Gastrocnemius medialis (tissue), 4 donors: ENCODE data around the gene ASB16. TPM values are rescaled to one million over a fixed set of nuclear protein-coding genes. Genes with fewer than 3 reads are reported as not detected.

ENCODE experiments used
- ATAC-seq, 2 donors: fragments of 150-250 bp; one replicate each; pipeline ENCODE4 v1.9.1; 2016
- DNase-seq, 2 donors: peaks; one replicate each; pipeline ENCODE4 v3.0.0-alpha.2; 2019
- H3K27ac ChIP-seq, 4 donors: fragments of 200-600 bp; sonication (generic); 1 replicate in 1 of 4; 2 replicates in 3 of 4; pipeline ENCODE4 v1.5.1; 2016 to 2018; ENCODE audit warnings: mild to moderate bottlenecking in 2 of 4, moderate library complexity in 1 of 4
- H3K27me3 ChIP-seq, 3 donors: fragments of 200-600 bp; sonication (generic) in 2 of 3; 1 replicate in 1 of 3; 2 replicates in 2 of 3; pipeline versions ENCODE4 v1.5.1 to v1.6.0; 2016 to 2019; ENCODE audit warnings: mild to moderate bottlenecking in 1 of 3, moderate library complexity in 1 of 3
- H3K36me3 ChIP-seq, 2 donors: fragments of 200-600 bp; sonication (generic) in 1 of 2; one replicate each; pipeline ENCODE4 v1.5.1; 2017 to 2018
- H3K4me1 ChIP-seq, 2 donors: fragments of 200-600 bp; sonication (generic) in 1 of 2; one replicate each; pipeline ENCODE4 v1.5.1; 2016 to 2017; ENCODE audit warnings: mild to moderate bottlenecking in 2 of 2
- H3K4me3 ChIP-seq, 4 donors: fragments of 200-600 bp; sonication (generic) in 3 of 4; 1 replicate in 1 of 4; 2 replicates in 3 of 4; pipeline ENCODE4 v1.5.1; 2016 to 2019; ENCODE audit warnings: mild to moderate bottlenecking in 2 of 4
- H3K9me3 ChIP-seq, 3 donors: fragments of 200-600 bp; sonication (generic) in 2 of 3; 1 replicate in 1 of 3; 2 replicates in 2 of 3; pipeline ENCODE4 v1.5.1; 2016 to 2019
- CTCF ChIP-seq, 5 experiments: fragments of 450-650 bp in 3 of 5; fragments of 200-600 bp in 2 of 5; sonication (generic) in 2 of 5; IDR thresholded peaks in 4 of 5; conservative IDR thresholded peaks in 1 of 5; 1 replicate in 4 of 5; 2 replicates in 1 of 5; pipeline ENCODE4 v1.5.1; 2016 to 2019; ENCODE audit warnings: antibody characterized with exemption in 5 of 5, mild to moderate bottlenecking in 3 of 5, moderate library complexity in 3 of 5
- POLR2A ChIP-seq, 2 donors: fragments of 450-650 bp; IDR thresholded peaks; one replicate each; pipeline ENCODE4 v1.6.1; 2017; ENCODE audit warnings: antibody characterized with exemption in 2 of 2, mild to moderate bottlenecking in 2 of 2, moderate library complexity in 2 of 2
- in situ Hi-C, 4 donors: fragments of 200-750 bp; cut with MboI; loops; one replicate each; pipeline versions ENCODE4 v1.15.0 to v1.8.0; 2017; ENCODE audit warnings: low sequenced_read_pairs in 4 of 4
- intact Hi-C: fragments of 100-400 bp; cut with DNase I; formaldehyde crosslinking; loops from one replicate; pipeline ENCODE4 v1.15.1; 2023; ENCODE audit warnings: low total_unique reads
- total RNA-seq, 4 donors: library from RNA; depleted of rRNA; stranded (reverse); fragments of >200 nt; gene quantifications; one replicate each; pipeline versions ENCODE4 v1.1.0 to v1.2.3, GENCODE V29; 2016

The ASB16 gene
- total RNA-seq, 4 donors from 2014 or later = 13.2 to 134 (median 34.2) TPM

- intact Hi-C loops = loop anchor here (1.0 to 5.0 kb wide), 3 partner anchors 38 to 137 kb away; partner anchors contain the start of genes ASB16 and GRN
- Histone ChIP-seq H3K4me3 (no peak overlapping the region), H3K27me3 (no peaks in the 10 kb centered on the region), H3K9me3 (no peaks in the 10 kb centered on the region), H3K4me1 (peaks cover 24 to 34% of the 10 kb centered on the region in 2 donors), H3K27ac (peak overlapping the region; percentile 18 to 80 (median 42)), H3K36me3 (peaks cover 0 to 43% of the 10 kb centered on the region in 2 donors)
- ATAC-seq (no peak), DNase-seq (no peak)
- in situ Hi-C loops = loop anchor here in 3 of 4 donors (5.0 to 25.0 kb wide), 3 partner anchors 122 to 302 kb away; partner anchors contain the start of gene GPATCH8 (in 3 of the 3)
- TF ChIP-seq CTCF (IDR thresholded peaks at IDR 0.05 in 4 of 5, conservative IDR thresholded peaks at IDR 0.05 in 1 of 5) (no peak), POLR2A (IDR thresholded peaks at IDR 0.05) (no peak)
These were observed 39.4 kb downstream of the ASB16 start for GRCh38 chr17:44209786-44210341.

- peak; percentile 64 to 87 for DNase-seq
- intact Hi-C loops = loop anchor here (1.0 to 5.0 kb wide), 3 partner anchors 38 to 137 kb away; partner anchors contain the start of genes ASB16 and GRN
- Histone ChIP-seq H3K27ac (peak overlapping the region; percentile 50 to 80 (median 60)), H3K4me1 (peaks cover 26 to 39% of the 10 kb centered on the region in 2 donors), H3K27me3 (no peaks in the 10 kb centered on the region), H3K9me3 (no peaks in the 10 kb centered on the region), H3K4me3 (peak overlapping the region in 1 of 4 donors; percentile 34), H3K36me3 (peaks cover 0 to 50% of the 10 kb centered on the region in 2 donors)
- TF ChIP-seq POLR2A (IDR thresholded peaks at IDR 0.05) (peak in 1 of 2 donors; percentile 25), CTCF (IDR thresholded peaks at IDR 0.05 in 4 of 5, conservative IDR thresholded peaks at IDR 0.05 in 1 of 5) (peak; percentile 99 to 100 (median 99))
- ATAC-seq = peak; percentile 90 to 92
- in situ Hi-C loops = loop anchor here in 3 of 4 donors (5.0 to 25.0 kb wide), 2 partner anchors 122 to 302 kb away; partner anchors contain the start of gene GPATCH8 (in 3 of the 3)
These were observed 40.1 kb downstream of the ASB16 start for GRCh38 chr17:44210342-44211192.

- DNase-seq (no peak), ATAC-seq (no peak)
- intact Hi-C loops = loop anchor here (5.0 kb wide), 2 partner anchors 39 to 136 kb away; partner anchors contain the start of genes ASB16 and GRN
- H3K27me3 ChIP-seq = no peaks in the 10 kb centered on the region
- H3K36me3 ChIP-seq = peaks cover 0 to 58% of the 10 kb centered on the region in 2 donors
- TF ChIP-seq CTCF (IDR thresholded peaks at IDR 0.05 in 4 of 5, conservative IDR thresholded peaks at IDR 0.05 in 1 of 5) (no peak), POLR2A (IDR thresholded peaks at IDR 0.05) (no peak)
- in situ Hi-C loops = loop anchor here in 3 of 4 donors (5.0 to 25.0 kb wide), 2 partner anchors 121 to 301 kb away; partner anchors contain the start of gene GPATCH8 (in 3 of the 3)
- peaks cover 36 to 48% of the 10 kb centered on the region in 2 donors for H3K4me1 ChIP-seq
- no peaks in the 10 kb centered on the region for H3K9me3 ChIP-seq
- peak overlapping the region in 2 of 4 donors; percentile 52 to 80 for H3K27ac ChIP-seq
- no peak overlapping the region for H3K4me3 ChIP-seq
These were observed 41.1 kb downstream of the ASB16 start for GRCh38 chr17:44211281-44212265.
